Neuronal stem cell (in vitro differentiated cells): ENCODE measurements around the gene SMARCA5.

Experiments
- DNase-seq: peaks from one replicate; pipeline ENCODE4 v3.0.0-alpha.2; 2013; ENCODE audit warnings: low spot score
- H2AFZ ChIP-seq: one replicate; pipeline ENCODE4 v1.6.1; 2013; ENCODE audit warnings: mild to moderate bottlenecking, low read length, inconsistent platforms
- H2AK5ac ChIP-seq: 2 replicates; pipeline ENCODE4 v1.6.1; 2013; ENCODE audit warnings: low read depth, mild to moderate bottlenecking, inconsistent platforms, low read length, moderate library complexity, mixed read lengths
- H2BK120ac ChIP-seq: 2 replicates; pipeline ENCODE4 v1.6.1; 2013; ENCODE audit warnings: low read depth, mild to moderate bottlenecking, inconsistent platforms, low read length, moderate library complexity, mixed read lengths
- H2BK12ac ChIP-seq: one replicate; pipeline ENCODE4 v1.6.1; 2013; ENCODE audit warnings: low read length, inconsistent platforms
- H2BK15ac ChIP-seq: 2 replicates; pipeline ENCODE4 v1.6.1; 2013; ENCODE audit warnings: mild to moderate bottlenecking, low read length, inconsistent platforms, mixed read lengths
- H2BK5ac ChIP-seq: one replicate; pipeline ENCODE4 v1.6.1; 2013; ENCODE audit warnings: inconsistent platforms, mild to moderate bottlenecking, low read length, moderate library complexity
- H3K14ac ChIP-seq: one replicate; pipeline ENCODE4 v1.6.1; 2013; ENCODE audit warnings: low read length, inconsistent platforms
- H3K18ac ChIP-seq: 2 replicates; pipeline ENCODE4 v1.6.1; 2013; ENCODE audit warnings: low read length, inconsistent platforms
- H3K23ac ChIP-seq: 2 replicates; pipeline ENCODE4 v1.6.1; 2013; ENCODE audit warnings: low read depth, mild to moderate bottlenecking, mixed read lengths, low read length, inconsistent platforms; ENCODE audit not compliant: poor library complexity
- H3K27ac ChIP-seq: replicated peaks from 3 replicates; pipeline ENCODE4 v1.5.1; 2013; ENCODE audit warnings: low read length, inconsistent platforms
- H3K27me3 ChIP-seq, 3 experiments: 2 replicates each; pipeline ENCODE4 v1.6.1; 2013; ENCODE audit warnings: low read length in 3 of 3, mild to moderate bottlenecking in 2 of 3, inconsistent platforms in 1 of 3, low read depth in 1 of 3, mixed read lengths in 1 of 3, moderate library complexity in 1 of 3; ENCODE audit not compliant: control insufficient read depth in 3 of 3, insufficient read depth in 3 of 3
- H3K36me3 ChIP-seq, 2 donors: replicated peaks in 1 of 2; 2 replicates each; pipeline ENCODE4 v1.6.1; 2013; ENCODE audit warnings: low read length in 2 of 2; ENCODE audit not compliant: control insufficient read depth in 2 of 2, insufficient read depth in 2 of 2
- H3K4ac ChIP-seq: 2 replicates; pipeline ENCODE4 v1.6.1; 2013; ENCODE audit warnings: inconsistent platforms, mild to moderate bottlenecking, low read length, moderate library complexity
- H3K4me1 ChIP-seq, 2 donors: 1 replicate in 1 of 2; 2 replicates in 1 of 2; pipeline ENCODE4 v1.6.1; 2013; ENCODE audit warnings: low read length in 2 of 2, low read depth in 1 of 2; ENCODE audit not compliant: control insufficient read depth in 2 of 2, insufficient read depth in 1 of 2
- H3K4me2 ChIP-seq: one replicate; pipeline ENCODE4 v1.6.1; 2013; ENCODE audit warnings: mild to moderate bottlenecking, low read length, inconsistent platforms; ENCODE audit not compliant: insufficient read depth, poor library complexity, severe bottlenecking
- H3K4me3 ChIP-seq, 2 donors: 2 replicates each; pipeline ENCODE4 v1.5.1; 2013; ENCODE audit warnings: low read length in 2 of 2, mild to moderate bottlenecking in 2 of 2, inconsistent platforms in 1 of 2, moderate library complexity in 1 of 2
- H3K79me1 ChIP-seq: one replicate; pipeline ENCODE4 v1.6.1; 2013; ENCODE audit warnings: low read depth, mild to moderate bottlenecking, inconsistent platforms, low read length, moderate library complexity
- H3K9ac ChIP-seq: one replicate; pipeline ENCODE4 v1.6.1; 2013; ENCODE audit warnings: mild to moderate bottlenecking, low read depth, low read length, inconsistent platforms; ENCODE audit not compliant: poor library complexity
- H3K9me3 ChIP-seq, 2 donors: replicated peaks in 1 of 2; 2 replicates each; pipeline versions ENCODE3 to v1.6.1; 2013; ENCODE audit warnings: low read length in 2 of 2, mild to moderate bottlenecking in 2 of 2, inconsistent platforms in 1 of 2, low read depth in 1 of 2, mixed read lengths in 1 of 2, moderate library complexity in 1 of 2; ENCODE audit not compliant: control insufficient read depth in 2 of 2, insufficient read depth in 1 of 2
- H4K8ac ChIP-seq: one replicate; pipeline ENCODE4 v1.6.1; 2013; ENCODE audit warnings: low read depth, mild to moderate bottlenecking, inconsistent platforms, low read length, moderate library complexity
- H4K91ac ChIP-seq: one replicate; pipeline ENCODE4 v1.6.1; 2013; ENCODE audit warnings: low read length, low read depth, mild to moderate bottlenecking, inconsistent platforms; ENCODE audit not compliant: poor library complexity
- WGBS, 2 donors: extraction: QIAGEN DNeasy Blood & Tissue Kit; methylation state at CpG; one replicate each; pipeline ENCODE4 v1.1.7; 2013; ENCODE audit warnings: missing lambda C conversion rate in 2 of 2, mixed read lengths in 1 of 2; ENCODE audit not compliant: insufficient read length in 2 of 2, insufficient replicate concordance in 1 of 2; ENCODE audit errors: extremely low coverage in 2 of 2; 5-methylcytosine and 5-hydroxymethylcytosine counted together

Gene SMARCA5

DNA sequence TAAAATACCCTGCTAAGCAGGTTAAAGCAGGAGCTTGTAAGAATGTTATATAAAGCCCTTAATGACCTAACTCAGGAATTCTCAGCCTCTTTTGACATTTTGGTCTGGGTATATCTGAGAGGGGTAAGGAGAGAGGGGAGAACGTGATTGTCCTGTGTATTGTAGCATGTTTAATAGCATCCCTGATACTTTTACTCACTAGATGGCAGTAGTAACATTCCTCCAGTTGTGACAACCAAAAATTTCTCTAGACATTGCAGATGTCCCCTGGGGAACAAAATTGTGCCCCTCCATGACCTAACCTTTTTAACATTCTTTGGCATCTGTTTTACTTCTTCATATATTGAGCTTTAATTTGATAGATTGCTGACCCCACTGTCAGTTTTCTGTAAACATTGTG, 17.9 kb downstream of the SMARCA5 start:
- no peak for DNase-seq
- Histone ChIP-seq H2BK15ac (no peak overlapping the region), H3K79me1 (no peaks in the 10 kb centered on the region), H2BK120ac (no peak overlapping the region), H3K14ac (no peak overlapping the region), H3K4me1 (no peaks in the 10 kb centered on the region), H4K8ac (no peak overlapping the region), H3K36me3 (peaks cover 21 to 100% of the 10 kb centered on the region in 2 donors), H3K27me3 (no peaks in the 10 kb centered on the region), H2BK5ac (no peak overlapping the region), H3K18ac (no peak overlapping the region), H2BK12ac (no peak overlapping the region), H2AFZ (no peak overlapping the region), H3K9ac (no peak overlapping the region), H3K9me3 (no peaks in the 10 kb centered on the region), H2AK5ac (no peak overlapping the region), H4K91ac (no peak overlapping the region), H3K27ac (no peak overlapping the region), H3K23ac (no peak overlapping the region), H3K4ac (no peak overlapping the region), H3K4me2 (no peak overlapping the region), H3K4me3 (no peak overlapping the region)
- WGBS, 2 donors: no CpG with 5 or more reads among the region's 1 CpG

DNA sequence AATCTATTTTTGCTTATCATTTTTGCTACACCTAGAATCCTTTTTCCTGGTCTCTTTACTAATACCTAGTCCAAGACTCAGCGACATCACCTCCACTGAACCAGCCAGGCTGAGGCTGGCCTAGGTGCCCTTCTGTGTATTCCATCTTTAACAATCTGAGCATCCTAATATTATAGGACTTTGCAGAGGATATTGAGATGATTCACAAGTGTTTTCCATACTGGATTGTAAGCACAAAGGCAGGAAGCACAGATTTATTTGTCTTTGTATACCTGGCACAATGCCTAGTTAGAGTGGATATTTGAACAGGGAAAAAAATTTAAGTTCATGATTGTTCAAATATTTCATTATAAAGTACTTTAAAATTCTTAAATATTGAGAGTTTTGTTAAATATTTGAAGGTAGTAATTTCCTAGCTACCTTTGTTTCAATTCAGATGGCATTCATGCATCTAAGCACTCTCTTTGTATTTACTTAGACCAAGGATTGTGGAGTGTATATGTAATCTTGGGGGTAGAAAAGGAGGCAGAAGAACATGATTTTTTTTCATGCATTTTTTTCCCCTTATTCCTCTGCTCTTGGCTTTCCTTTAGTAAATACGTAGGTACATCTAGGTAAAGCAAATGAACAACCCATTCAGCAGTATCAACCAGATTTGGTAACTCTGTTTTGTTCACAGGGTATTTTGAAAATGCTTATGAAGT, 18.4 kb downstream of the SMARCA5 start:
- no peak overlapping the region for H4K8ac ChIP-seq
- no CpG with 5 or more reads among the region's 2 CpGs for WGBS, 2 donors
- H3K9ac ChIP-seq: no peak overlapping the region
- H3K18ac ChIP-seq: no peak overlapping the region
- H3K4me1 ChIP-seq: no peaks in the 10 kb centered on the region
- no peak overlapping the region for H2BK120ac ChIP-seq
- no peak overlapping the region for H3K23ac ChIP-seq
- H3K9me3 ChIP-seq: no peaks in the 10 kb centered on the region
- H3K4me2 ChIP-seq: no peak overlapping the region
- H4K91ac ChIP-seq: no peak overlapping the region
- H2AK5ac ChIP-seq: no peak overlapping the region
- DNase-seq: no peak
- H3K36me3 ChIP-seq: peaks cover 24 to 100% of the 10 kb centered on the region in 2 donors
- no peaks in the 10 kb centered on the region for H3K79me1 ChIP-seq
- H3K4me3 ChIP-seq: no peak overlapping the region
- H3K27me3 ChIP-seq: no peaks in the 10 kb centered on the region
- H2BK5ac ChIP-seq: no peak overlapping the region
- H3K27ac ChIP-seq: no peak overlapping the region
- no peak overlapping the region for H3K14ac ChIP-seq
- H2BK15ac ChIP-seq: no peak overlapping the region
- no peak overlapping the region for H2BK12ac ChIP-seq
- H3K4ac ChIP-seq: no peak overlapping the region
- H2AFZ ChIP-seq: no peak overlapping the region

DNA sequence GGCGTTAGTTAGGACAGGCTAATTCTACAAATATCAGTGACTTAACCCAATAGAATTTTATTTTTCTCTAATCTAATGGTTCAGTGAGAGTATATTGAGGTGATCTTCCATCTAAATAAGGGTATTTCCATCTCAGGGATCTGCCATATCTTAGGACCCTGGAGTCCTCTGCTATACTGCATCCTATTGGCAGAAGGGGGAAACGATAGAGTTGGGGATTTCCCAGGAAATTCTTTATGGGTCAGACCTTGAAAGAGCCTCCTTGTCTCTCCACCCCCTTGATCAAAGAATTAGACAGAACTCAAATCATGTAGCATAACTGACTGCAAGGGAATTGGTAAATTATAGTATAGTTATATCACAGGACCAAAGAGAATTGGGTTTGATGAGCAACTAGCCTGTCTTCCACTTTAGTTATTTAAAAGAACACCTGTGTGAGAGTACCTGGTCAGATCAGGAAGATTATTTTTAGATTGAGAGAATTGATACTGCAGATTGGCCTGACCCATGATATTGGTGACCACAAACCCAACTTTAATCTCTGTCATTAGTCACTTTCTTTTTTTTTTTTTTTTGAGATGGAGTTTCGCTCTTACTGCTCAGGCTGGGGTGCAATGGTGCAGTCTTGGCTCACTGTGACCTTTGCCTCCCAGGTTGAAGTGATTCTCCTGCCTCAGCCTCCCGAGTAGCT, 25.6 kb downstream of the SMARCA5 start:
- Histone ChIP-seq H3K36me3 (peaks cover 17 to 100% of the 10 kb centered on the region in 2 donors), H2BK12ac (no peak overlapping the region)
- no CpG with 5 or more reads among the region's 4 CpGs for WGBS, 2 donors

DNA sequence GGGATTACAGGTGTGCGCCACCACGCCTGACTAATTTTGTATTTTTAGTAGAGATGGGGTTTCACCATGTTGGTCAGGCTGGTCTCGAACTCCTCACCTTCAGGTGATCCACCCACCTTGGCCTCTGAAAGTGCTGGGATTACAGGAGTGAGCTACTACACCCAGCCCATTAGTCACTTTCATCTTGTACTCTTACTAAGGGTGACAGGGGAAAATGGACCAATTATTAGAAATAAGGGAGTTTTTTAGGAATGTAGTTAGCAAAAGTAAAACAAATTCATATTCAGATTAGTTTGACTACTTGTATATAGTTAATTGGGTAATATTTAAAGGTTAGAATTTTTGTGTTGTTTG, 26.1 kb downstream of the SMARCA5 start:
- Histone ChIP-seq H2BK15ac (no peak overlapping the region), H3K4me2 (no peak overlapping the region), H4K8ac (no peak overlapping the region), H3K18ac (no peak overlapping the region), H2AK5ac (no peak overlapping the region), H3K79me1 (no peaks in the 10 kb centered on the region), H2BK5ac (no peak overlapping the region), H4K91ac (no peak overlapping the region), H2BK120ac (no peak overlapping the region), H3K23ac (no peak overlapping the region), H3K9ac (no peak overlapping the region), H3K36me3 (peaks cover 18 to 100% of the 10 kb centered on the region in 2 donors), H3K27me3 (no peaks in the 10 kb centered on the region), H3K4me3 (no peak overlapping the region), H3K14ac (no peak overlapping the region), H2AFZ (no peak overlapping the region), H3K27ac (no peak overlapping the region), H3K9me3 (no peaks in the 10 kb centered on the region), H3K4ac (no peak overlapping the region), H2BK12ac (no peak overlapping the region), H3K4me1 (no peaks in the 10 kb centered on the region)
- no peak for DNase-seq
- WGBS, 2 donors: no CpG with 5 or more reads among the region's 3 CpGs

More for the DNA sequence above, 25.6 kb downstream of the SMARCA5 start:
- no peak overlapping the region for H3K23ac ChIP-seq
- H4K8ac ChIP-seq: no peak overlapping the region
- H3K9ac ChIP-seq: no peak overlapping the region
- no peaks in the 10 kb centered on the region for H3K27me3 ChIP-seq
- H3K27ac ChIP-seq: no peak overlapping the region
- H3K79me1 ChIP-seq: no peaks in the 10 kb centered on the region
- H3K18ac ChIP-seq: no peak overlapping the region
- no peaks in the 10 kb centered on the region for H3K4me1 ChIP-seq
- H2AFZ ChIP-seq: no peak overlapping the region
- no peak overlapping the region for H2BK5ac ChIP-seq
- no peak overlapping the region for H2AK5ac ChIP-seq
- H3K9me3 ChIP-seq: no peaks in the 10 kb centered on the region
- no peak overlapping the region for H2BK15ac ChIP-seq
- DNase-seq: no peak
- H2BK120ac ChIP-seq: no peak overlapping the region
- H3K14ac ChIP-seq: no peak overlapping the region
- no peak overlapping the region for H3K4ac ChIP-seq
- no peak overlapping the region for H3K4me3 ChIP-seq
- no peak overlapping the region for H3K4me2 ChIP-seq
- no peak overlapping the region for H4K91ac ChIP-seq
